Measurements from ENCODE around the gene RANBP17.
"Not testable (repeated sequence)": the region's sequence is repeated elsewhere in the genome, so short reads cannot be mapped to it uniquely, and the experiment has no call there.

RANBP17 gene

DNA sequence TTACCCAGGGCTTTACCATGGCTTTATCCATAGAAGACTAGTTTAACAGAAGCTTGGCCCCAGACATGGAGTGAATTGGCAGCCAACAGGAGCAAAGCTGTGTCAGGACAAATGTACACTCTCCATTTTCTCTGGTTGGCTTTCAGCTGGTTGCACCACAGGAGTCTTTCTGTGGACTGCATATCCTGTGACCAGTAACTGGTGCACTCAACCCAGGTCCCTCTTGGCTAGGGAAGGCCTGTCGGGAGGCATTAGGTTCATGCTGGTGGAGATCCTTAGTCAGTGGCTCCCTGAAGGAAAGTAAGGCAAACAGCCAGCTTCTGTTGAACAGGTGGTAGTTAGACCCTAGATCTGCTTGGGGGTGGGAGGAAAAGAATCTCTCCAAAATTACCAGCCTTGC lies 300.3 kb downstream of the RANBP17 start:
- DNase-seq: no peak

- DNase-seq: no peak
Measured at GRCh38 chr5:171162596-171162995, 300.8 kb downstream of the RANBP17 start.

GRCh38 chr5:171166766-171167165 lies 304.9 kb downstream of the RANBP17 start:
- DNase-seq: no peak

- no peak for DNase-seq
Measured at GRCh38 chr5:171168171-171168570, 306.4 kb downstream of the RANBP17 start.

DNA sequence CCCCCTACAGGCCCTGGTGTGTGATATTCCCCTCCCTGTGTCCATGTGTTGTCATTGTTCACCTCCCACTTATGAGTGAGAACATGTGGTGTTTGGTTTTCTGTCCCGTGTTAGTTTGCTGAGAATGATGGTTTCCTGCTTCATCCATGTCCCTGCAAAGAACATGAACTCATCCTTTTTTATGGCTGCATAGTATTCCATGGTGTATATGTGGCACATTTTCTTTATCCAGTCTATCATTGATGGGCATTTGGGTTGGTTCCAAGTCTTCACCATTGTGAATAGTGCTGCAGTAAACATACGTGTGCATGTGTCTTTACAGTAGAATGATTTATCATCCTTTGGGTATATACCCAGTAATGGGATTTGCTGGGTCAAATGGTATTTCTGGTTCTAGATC lies 313.1 kb downstream of the RANBP17 start:
- DNase-seq: not testable (repeated sequence)

GRCh38 chr5:171175746-171176145 lies 313.9 kb downstream of the RANBP17 start:
- no peak for DNase-seq

GRCh38 chr5:171178190-171178589 lies 316.4 kb downstream of the RANBP17 start:
- DNase-seq: not testable (repeated sequence)

GRCh38 chr5:171188016-171188415 lies 326.2 kb downstream of the RANBP17 start:
- DNase-seq: no peak

GRCh38 chr5:171189442-171189841 lies 327.6 kb downstream of the RANBP17 start:
- DNase-seq: no peak

DNA sequence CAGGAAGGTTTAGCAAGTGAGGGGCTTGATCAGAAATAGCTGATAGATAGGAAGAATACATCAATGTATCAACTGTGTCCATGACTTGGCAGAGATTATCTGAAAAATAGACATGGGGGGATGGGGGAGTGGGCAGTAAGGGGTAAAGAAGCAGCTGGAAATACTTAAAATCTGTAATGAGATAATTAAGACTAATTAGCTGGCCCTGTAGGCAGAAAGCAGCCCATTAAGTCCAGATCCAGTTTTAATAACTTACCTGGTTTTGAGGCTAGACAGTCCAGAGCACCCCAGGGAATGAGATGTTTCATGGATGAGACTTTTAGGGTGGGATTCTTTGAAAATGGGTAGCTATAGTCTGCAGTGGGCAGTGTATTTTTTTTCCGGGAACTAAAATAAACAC lies 330.3 kb downstream of the RANBP17 start:
- DNase-seq: no peak

GRCh38 chr5:171201310-171201709 lies 339.5 kb downstream of the RANBP17 start:
- no peak for DNase-seq

DNA sequence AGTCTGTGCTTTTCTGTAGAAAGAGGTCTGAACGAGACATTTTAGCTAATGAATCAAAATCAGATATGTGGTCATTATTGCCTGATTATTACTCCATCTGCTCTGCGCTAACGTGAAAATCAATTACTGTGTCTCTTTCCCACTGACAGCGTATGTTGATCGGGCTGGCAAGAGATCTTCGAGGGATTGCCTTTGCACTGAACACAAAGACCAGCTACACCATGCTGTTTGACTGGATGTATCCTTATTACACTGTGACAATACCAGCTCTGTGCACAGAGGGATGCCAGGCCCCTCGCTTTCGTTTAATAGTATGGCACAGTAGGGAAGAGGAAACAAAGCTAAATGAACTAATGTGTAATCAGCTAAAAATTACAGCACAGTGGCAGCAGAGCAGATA lies 343.6 kb downstream of the RANBP17 start:
- no peak for DNase-seq

GRCh38 chr5:171207256-171207847 lies 345.5 kb downstream of the RANBP17 start:
- DNase-seq: no peak

- no peak for DNase-seq
Measured at GRCh38 chr5:171221916-171222315, 360.1 kb downstream of the RANBP17 start.

- DNase-seq: no peak
Measured at GRCh38 chr5:171223927-171224326, 362.1 kb downstream of the RANBP17 start.

DNA sequence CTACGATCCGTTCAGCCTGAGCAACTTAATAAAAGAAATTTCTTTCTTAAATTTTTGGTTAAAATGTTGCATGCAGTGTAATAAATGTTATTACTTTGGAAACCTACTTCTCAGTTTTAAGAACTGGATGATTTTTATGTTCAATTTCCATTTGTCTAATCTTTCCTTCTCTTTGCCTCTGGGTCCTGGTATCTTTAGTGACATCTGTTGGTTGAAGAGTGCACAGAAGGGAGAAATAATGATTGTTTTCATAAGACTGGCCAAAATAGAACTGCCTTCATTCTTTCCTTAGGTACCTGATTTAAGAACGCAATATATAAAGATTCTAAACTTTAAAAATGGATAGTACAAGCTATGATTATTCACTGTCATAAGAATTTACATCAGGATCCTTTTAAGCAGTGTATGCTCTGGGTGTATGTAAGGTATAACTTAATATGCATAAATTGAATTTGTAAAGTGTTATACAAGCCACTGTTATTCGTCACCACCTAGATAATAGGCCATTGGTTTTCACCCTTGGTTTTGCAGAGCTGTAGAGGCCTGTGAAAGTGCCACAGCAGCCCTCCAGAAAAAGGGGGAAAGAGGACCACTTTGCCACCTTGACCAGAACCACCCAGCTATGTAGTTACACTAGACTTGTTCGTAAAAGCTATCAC lies 364.4 kb downstream of the RANBP17 start:
- DNase-seq: no peak

DNA sequence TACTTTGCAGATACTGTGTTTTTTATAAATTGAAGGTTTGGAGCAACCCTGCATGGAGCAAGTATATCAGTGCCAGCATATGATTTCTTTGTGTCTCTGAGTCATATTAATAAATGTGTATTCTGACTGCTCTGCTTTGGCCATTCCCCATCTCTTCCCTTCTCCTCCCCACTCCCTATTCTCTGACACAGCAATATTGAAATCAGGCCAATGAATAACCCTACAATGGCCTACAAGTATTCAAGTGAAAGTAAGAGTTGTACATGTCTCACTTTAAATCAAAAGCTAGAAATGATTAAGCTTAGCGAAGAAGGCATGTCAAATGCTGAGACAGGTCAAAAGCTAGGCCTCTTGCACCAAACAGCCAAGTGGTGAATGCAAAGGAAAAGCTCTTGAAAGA lies 365.0 kb downstream of the RANBP17 start:
- no peak for DNase-seq

DNA sequence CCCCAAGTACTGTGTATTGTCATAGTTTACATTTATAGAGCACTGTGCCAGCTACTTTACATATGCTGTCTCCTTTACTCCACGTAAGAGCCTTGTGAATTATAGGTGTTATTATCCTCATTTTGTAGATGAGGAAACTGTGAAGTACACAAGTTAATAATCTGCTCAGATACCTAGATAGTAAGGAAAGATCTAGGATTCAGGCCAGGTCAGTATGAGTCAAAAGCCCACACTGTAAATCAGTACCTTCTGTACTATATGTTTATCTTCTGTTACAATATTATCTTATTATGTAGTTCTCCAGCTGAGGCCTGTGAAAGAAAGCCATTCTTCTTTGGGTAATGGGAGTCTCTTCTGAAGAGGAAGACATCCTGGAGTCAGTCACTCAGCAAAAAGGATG lies 374.8 kb downstream of the RANBP17 start:
- DNase-seq: no peak

DNA sequence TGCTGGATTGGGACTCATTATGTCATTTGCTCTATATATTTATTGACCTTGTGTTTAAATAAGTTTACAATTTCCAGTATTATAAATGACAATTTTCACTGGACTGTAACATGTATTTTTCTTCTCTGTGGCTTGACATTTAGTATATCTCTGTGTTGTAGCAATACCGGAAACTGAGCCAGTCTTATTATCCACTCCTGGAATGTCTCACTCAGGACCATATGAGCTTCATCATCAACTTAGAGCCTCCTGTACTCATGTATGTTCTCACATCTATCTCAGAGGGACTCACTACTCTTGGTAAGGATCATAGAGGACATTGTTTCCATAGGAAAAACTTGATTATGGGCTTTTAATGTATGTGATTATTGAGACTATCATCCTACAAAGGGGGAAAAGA lies 380.7 kb downstream of the RANBP17 start:
- DNase-seq: no peak

GRCh38 chr5:171246231-171246630 lies 384.4 kb downstream of the RANBP17 start:
- DNase-seq: no peak

GRCh38 chr5:171249460-171249859 lies 387.6 kb downstream of the RANBP17 start:
- no peak for DNase-seq

GRCh38 chr5:171250738-171251137 lies 388.9 kb downstream of the RANBP17 start:
- no peak for DNase-seq

DNA sequence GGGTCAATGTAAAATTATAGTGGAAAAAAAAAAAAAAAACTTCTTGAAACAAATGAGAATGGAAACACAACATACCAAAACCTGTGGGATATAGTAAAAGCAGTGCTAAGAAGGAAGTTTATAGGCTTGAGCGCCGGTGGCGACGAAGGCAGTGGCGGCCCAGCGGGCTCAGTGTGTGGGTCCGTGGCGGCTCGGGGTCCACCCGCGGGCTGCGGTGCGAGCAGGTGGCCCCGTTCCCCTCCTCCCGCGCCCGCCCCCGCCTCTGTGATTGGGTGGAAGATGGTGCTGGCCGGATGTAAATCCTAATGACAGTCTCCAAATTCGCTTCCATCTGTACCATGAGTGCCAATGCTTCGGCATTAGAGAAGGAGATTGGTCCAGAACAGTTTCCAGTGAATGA lies 389.7 kb downstream of the RANBP17 start:
- DNase-seq: no peak

GRCh38 chr5:171252674-171253073 lies 390.9 kb downstream of the RANBP17 start:
- no peak for DNase-seq
